ENCODE measurements around the gene RASL10A.

RASL10A gene

DNA sequence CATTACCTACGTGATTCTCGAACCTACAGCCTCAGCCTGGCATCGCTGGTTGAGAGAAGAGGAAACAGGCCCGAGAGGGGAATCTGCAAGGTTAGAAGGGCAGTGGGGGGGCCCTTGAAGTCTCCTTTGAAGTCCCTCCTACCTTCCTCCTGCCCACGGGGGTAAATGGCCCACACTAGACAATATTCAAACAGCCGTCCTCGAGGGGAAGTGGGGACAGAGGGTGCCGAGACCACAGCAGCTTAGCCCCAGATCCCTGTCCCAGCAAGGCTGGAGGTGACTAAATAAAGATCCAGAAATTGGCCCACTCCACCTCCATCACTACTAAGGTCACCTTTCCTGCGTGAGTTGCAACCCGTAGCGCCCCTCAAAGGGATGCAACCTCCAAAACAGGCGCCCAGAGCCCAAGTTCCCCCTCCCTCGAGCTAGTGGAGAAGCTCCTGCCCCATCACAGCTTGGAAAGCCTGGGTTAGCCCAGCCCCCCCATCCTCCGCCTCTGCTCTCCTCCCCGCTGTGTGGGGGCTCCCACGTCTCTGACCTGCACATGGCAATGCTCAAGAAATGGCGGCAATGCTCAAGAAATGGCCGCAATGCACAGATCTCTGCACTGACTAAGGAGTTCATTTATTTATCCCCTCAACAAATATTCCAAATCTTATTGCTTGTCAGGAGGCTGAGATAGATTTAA is 788 bp upstream of the RASL10A start:
- DNase-seq, result no peak

DNA sequence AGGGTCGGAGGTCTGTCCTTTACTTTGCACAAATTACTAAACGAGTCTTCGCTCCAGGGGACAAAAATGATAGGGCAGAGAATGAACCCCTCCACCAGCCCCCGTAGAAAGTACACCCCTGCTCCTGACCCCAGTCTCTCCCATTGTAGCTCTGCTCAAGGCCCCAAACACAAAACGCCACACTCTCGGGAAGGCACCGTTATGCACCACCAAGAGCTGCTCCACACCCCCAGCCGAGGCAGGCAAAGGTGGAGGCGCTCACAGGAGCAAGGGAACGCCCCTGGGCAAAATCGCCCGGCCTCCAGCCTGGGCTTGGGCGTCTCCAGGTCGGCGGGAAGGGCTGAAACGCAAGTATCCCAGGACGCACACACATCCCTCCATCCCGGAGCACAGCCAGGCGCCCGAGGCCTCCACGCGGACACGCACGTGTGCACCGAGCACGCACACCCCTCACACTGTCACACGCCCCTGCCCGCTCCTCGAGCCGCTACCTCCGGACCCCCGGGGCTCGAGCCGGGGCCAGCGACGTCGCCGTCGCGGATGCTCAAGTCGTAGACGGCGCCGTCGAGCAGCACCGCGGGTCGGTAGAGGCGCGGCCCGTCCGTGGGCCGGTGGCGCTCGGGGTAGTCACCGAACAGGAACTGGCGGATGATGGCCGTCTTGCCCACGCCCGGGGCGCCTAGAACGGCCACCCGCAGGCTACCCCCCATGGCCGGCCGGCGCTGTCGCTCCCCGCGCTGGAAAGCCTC is 786 bp downstream of the RASL10A start:
- no peak for DNase-seq

DNA sequence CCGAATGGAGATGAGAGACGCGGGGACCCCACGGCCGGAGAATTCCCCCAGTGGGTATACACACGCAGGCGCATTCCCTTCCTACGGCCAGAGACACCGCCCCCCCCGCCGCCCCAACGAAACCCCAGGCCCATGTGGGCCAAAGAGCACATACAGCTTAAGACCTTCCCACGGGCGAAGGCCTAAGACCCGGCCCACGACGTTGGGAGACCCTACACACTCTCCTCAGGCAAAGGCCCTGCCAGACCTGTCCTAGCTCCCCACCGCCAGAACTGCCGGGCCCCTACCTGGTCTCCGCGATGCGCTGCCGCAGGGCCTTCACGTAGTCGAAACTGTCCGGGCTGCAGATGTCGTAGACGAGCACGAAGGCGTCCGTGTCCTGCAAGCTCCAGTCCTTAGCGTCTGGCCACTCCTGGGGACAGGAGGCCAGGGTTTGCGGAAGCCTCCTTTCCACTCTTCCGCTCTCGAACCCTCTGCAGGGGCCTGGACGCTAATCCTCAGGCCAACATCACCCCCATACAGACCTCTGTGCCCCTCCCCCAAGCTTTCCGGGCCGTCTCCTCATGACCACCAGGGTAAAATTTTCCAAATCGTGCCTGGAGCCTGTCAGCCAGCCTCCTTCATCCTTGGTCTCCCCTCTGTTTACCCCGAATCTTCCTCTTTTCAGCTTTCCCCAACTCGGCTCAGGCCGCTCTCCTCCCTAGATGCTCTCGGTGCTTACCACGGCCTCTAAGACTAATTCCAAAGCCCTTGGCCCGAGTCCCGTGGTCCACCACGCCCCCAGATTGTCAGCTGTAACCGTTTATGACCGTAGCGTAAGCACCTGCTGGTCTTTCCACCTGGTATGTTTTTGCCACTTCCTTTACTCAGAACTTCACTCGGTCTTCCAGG is 1.7 kb downstream of the RASL10A start:
- DNase-seq, result no peak

DNA sequence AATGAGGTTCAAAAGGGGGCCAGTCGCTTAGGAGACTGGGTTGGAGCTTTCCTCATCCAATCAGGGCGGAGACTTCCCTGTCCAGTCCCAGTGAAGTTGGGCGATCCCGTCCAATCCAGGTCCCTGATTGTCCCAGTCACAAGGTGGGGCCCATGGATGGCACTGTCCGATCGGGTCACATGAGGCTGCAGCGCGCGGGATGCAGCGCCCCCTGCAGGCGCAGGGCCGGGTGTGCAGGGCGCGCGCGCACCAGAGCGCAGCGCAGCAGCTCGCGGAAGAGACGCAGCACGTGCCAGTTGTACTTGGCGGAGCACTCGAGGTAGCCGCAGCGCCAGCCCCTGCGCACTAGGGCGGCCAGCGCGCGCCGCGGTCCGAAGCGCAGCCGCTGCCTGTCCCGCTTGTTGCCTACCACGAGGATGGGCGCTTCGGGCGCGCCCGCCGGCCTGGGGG is 2.3 kb downstream of the RASL10A start:
- DNase-seq, result peak; percentile 25

DNA sequence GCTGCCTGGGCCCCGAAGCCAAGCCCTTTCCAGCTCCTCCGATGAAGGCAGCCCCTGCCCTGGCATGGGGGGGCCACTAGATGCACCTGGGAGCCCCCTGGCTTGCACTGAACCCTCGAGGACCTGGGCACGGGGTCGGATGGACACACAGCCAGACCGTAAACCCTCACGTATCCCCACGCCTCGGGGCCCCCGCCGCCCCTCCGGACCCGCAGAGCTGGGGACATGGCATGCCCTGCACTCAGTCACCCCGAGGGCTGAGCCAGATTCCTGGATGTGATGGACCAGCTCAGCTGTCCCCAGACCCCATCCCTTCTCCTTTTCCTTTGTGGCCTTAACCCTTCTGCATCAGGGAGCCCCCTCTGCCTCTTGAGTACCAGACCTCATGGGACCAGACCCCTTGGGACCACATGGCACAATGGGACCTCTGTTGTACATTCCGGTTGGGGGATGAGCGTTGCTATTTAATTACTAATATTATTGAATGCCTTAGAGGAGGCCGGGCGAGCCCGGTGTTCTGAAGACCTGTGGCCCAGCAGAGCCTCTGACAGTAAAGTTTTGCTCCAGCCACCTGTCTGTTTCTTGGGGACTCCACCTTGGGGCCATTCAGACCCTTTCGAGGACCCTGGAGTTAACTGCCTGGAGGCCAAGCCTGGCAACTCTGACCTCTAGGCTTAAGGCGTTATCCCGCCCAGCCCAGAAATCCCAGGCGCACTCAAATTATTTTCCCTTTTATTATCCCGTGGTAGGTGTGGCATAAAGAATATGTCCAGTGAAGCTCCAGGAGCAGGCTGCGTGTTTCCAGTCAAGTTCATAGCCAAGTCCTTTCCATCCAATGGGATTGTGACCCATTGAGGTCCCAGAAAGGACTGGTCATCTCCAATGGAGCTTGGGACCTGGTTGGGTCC is 3.0 kb downstream of the RASL10A start:
- no peak for DNase-seq

DNA sequence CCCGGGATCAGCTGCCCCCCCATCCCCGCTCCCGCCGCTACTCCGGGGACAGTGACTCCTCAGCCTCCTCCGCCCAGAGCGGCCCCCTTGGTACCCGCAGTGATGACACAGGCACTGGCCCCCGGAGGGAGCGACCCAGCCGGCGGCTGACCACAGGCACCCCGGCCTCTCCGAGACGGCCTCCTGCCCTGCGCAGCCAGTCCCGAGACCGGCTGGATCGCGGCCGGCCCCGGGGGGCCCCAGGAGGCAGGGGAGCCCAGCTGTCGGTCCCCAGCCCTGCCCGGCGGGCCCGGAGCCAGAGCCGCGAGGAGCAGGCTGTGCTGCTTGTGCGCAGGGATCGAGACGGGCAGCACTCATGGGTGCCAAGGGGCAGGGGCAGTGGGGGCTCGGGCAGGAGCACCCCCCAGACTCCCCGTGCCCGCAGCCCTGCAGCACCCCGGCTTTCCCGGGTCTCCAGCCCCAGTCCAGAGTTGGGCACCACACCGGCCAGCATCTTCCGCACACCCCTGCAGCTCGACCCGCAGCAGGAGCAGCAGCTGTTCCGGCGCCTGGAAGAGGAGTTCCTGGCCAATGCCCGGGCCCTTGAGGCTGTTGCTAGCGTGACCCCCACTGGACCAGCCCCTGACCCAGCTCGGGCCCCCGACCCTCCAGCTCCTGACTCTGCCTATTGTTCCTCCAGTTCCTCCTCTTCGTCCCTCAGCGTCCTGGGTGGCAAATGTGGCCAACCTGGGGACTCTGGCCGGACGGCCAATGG is 3.9 kb downstream of the RASL10A start:
- no peak for DNase-seq

DNA sequence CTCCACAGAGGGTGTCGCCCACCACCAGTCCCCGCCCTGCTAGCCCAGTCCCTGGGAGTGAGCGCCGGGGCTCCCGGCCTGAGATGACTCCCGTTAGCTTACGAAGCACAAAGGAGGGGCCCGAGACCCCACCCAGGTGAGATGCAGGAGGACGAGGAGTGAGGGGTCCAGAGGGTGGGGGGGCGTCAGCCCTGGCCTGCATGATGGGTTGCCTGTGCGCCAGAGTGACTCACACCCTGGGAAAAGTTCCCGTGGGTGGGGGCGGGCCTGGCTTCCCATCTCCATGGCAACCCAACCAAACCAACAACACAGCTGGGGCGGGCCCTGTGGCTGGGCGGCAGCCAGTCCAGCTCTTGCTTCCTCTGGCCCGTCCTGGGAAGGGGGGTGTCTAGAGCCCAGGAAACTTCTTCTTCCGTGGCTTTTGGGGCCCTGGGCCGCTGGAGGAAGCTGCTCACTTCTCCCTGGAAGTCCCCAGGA is 4.6 kb downstream of the RASL10A start:
- peak; percentile 64 for DNase-seq

DNA sequence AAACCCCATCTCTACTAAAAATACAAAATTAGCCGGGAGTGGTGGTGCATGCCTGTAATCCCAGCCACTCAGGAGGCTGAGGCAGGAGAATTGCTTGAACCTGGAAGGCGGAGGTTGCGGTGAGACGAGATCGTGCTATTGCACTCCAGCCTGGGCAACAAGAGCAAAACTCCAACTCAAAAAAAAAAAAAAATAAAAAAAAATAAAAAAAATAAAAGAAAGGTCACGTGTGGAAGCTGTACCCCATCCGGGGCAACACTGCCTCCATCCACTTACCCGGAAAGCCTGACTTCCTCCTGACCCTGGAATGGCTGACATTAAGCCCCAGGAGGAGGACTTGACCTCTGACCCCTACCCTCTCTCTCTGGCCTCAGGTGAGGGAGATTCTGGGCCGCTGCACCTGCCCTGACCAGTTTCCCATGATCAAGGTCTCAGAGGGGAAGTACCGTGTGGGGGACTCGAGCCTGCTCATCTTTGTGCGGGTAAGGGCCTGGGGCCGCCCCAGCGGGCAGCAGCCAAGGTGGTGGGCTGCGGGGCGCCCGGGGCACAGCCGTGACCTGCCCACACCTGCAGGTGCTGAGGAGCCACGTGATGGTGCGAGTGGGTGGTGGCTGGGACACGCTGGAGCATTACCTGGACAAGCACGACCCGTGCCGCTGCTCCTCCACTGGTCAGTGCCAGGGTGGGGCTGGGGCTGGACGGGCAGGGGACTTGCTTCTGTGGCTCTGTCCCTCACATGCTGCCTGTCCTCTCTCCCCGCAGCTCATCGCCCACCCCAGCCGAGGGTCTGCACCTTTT is 5.2 kb downstream of the RASL10A start:
- DNase-seq, result no peak

DNA sequence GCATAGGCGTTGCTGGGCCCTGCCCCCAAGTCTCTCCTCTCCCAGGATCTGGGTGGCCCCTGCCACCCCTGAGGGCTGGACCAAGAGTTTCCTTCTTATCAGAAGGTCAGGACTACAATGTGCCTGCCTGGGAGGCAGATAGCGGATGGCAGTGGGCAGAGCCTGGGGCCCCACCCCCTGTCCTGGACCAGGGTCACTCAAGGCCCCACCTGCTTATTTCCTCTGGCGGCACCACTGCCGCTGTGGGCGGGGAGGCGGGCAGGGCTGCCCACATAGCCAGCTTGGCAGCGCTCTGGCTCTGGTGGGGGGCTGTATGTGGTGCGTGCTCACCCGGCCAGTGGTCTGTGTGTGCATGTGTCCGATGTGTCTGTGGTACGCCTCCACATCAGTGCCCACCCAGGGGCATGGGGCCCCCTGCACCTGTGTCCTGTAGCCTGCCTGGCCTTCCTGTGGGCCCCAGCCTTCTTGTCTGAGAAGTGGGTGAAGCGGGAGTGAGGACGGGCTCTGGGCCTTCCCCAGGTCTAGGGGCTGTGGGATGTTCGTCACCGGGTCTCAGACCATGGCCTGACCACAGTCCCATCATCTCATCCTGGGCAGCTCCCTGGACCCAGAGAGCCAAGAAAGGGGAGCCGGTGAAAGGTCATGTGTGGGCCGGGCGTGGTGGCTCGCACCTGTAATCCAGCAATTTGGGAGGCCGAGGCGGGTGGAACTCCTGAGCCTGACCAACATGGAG is 6.0 kb downstream of the RASL10A start:
- no peak for DNase-seq

DNA sequence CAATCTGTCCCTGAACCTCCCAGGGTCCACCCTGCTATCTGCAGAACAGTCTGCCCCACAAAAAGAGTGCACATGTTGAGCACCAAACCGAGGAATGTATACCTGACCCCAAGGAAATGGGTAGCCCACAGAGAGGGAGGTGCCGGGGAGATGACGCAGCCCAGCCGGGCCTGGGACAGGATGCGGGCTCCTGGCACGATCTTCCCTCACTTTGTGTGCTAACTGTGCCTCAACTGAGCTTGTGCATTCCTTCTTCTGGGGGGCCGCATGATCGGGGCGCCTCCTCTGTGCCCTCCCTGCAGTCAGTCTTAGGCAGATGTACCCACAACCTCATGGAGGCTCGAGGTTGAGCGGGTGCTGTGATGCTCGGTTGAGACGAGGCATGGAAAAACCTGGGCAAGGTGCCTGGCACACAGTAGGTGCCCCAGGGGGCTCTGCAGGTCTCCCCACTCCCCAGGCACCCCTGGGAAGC is 6.7 kb downstream of the RASL10A start:
- DNase-seq, result peak; percentile 20

DNA sequence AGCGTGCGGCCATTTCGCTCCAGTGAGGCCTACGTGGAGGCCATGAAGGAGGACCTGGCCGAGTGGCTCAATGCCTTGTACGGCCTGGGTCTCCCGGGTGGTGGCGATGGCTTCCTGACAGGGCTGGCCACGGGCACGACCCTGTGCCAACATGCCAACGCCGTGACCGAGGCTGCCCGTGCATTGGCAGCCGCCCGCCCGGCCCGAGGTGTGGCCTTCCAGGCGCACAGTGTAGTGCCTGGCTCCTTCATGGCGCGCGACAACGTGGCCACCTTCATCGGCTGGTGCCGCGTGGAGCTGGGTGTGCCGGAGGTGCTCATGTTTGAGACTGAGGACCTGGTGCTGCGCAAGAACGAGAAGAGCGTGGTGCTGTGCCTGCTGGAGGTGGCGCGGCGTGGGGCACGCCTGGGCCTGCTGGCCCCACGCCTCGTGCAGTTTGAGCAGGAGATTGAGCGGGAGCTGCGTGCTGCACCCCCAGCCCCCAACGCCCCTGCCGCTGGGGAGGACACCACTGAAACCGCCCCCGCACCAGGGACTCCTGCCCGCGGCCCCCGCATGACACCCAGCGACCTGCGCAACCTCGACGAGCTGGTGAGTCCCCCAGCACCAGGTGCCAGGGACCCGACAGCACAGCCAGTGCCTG is 7.2 kb downstream of the RASL10A start:
- DNase-seq, result no peak

DNA sequence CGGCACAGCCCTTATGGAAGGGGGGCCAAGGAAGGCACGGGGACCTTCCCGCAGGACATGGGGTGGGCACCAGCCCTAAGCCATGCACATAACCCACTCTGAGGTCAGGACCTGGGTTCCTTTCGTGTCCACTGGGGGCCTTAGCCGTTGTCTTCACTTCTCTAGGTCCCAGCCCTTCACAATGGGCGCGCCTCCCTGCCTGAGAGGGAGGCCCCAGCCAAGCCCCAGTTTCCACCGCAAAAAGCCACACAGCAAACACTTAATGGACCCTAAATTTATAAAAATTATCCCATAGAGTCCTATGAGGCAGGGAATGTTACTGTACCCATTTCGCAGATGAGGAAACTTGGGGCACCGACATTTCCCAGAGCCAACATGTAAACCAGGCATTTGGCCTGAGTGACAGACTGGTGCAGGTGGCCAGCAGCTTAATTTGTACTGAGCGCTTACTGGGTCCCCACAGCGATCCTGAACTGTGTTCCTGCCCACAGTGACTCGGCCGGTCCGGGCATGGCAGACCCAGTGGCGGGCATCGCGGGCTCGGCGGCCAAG is 7.8 kb downstream of the RASL10A start:
- no peak for DNase-seq

DNA sequence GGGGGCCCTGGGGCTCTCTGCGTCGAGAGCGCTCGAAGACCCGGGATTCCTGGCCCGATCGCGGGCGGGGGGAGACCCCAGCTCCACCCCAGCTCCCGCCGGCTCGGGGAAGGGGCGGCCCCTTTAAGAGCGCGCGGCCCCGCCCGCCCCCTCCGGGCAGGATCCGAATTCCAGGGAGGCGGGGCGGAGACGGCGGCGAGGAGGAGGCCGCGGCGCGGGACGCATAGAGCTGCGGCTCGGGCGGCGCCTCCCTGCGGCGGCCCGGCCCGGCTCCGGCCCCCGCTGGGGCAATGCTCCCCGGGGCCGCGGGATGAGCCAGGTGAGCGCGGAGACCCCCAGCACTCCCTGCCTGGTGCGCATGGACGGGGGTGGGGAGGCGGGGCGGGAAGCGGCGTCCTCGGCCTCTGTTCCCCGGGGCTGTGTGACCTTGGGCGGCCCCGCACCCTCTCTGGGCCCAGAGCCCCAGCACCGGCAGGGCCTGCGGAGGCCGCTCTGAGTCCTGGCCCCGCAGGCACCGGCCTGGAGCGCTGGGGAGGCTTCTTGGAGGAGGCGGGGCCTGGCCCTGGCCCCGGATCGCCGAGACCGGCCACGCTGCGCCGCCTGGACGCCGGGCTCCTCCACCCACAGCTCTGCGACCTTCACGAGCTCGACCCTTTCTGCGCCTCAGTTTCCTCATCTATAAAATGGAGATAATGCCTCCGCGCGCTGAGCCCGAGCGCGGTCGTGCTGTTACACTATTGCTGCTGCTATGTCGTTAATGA is 8.5 kb downstream of the RASL10A start:
- peak; percentile 34 for DNase-seq

DNA sequence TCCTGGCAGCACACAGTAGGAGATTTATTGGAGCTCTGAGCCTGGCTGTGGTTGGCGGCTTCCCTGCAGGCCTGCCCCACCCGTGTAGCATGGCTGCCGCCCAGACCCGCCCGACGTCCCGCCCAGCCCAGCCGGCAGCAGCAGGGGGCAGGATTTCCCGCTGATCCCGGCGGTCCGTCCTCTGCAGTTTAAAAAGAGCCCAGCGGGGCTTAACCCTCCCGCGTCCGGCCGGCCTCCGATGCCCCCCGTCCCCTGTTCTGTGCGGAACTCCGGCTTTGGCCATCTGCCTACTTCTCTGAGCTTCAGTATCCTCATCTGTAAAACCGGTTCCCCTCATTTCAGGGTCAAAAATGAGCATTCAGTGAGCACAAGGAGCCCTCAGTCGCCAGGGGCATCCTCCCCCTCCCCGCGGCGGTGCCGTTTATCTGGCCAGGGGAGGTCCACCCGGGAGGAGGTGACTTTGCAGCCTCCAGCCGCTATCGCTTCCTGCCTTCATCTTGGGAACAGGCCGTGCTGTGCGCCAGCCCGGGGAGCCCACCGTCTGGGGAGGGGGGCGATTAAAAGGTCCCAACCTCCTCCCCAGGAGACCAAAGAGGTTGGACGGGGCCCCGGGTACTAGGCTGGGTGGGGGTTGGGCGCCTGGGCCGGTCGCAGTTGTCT is 9.2 kb downstream of the RASL10A start, which contains the start of gene GAS2L1:
TSS of gene GAS2L1 (plus strand) at position 476 of the 660 bp plus-strand sequence. CDS start 1,456 bp downstream, outside the sequence.
- peak; percentile 37 for DNase-seq

DNA sequence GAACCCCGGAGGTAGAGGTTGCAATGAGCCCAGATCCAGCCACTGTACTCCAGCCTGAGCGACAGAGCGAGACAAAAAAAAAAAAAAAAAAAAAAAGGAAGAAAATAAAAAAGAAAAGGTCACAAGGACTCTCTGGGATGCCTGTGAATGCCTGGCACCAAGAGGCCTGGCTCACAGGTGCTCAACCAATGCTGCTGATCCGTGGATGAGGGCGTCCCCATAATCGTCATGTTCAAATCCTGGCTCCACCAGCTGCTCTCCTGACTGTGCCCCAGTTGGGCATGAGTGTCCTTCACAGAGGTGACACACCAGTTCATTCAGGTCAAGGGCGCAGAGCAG is 9.7 kb downstream of the RASL10A start:
- no peak for DNase-seq

DNA sequence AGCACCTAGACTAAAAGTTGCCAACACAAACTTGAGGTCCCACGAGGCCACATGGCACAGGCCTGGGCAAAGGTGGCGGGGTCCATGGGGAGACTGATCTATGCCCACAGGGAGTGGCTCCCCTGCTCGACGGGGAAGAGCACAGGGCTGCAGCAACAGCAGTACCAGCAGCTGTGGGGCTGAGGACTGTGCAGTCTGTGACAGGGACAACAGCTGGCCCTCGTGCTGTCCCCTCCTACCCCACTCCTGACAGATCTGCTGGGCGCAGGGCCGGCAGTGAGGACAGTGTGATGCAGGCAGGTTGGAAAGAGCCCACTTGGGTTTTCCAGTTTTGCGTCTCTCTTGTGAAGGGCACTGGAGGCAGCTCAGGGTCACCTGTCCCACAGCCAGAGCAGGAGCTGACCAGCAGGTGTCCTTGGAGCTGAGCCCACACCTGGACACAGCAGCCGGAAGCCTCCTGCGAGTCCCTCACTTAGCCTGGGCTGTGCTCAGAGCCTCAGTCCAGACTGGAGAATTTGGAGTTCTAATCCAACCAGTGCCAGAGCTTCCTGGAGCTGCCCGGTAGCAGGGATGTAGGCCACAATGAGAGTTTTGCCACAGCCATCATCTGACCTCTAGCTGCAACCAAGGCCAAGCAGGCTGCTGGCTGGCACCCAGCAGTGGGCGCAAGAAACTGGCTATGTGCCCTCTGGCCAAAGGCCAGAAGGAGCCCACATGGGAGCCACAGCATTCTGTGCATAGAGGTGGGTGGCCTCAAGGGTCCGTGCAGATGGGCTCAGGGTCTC is 12.6 kb downstream of the RASL10A start:
- no peak for DNase-seq

DNA sequence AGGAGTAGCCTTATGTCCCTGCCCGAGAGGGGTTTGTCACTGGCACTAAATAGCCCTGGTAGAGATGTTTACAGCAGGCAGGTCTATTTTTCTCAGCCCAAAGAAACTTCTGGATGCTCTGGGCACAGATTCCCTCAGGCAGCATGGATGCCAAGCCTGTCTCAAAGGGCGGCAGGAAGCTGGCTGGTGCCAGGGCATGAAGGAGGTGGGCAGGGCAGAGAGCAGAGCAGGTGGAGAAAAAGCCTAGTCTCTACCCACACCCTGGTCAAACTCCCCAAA is 13.2 kb downstream of the RASL10A start:
- no peak for DNase-seq

All from CD4-positive, alpha-beta T cell treated with Interleukin-12 subunit alpha and Interleukin-12 subunit beta, for 1 hour (primary cell).